Neural progenitor cell (in vitro differentiated cells): ENCODE measurements around the gene RREB1.
"Not testable (repeated sequence)": the region's sequence is repeated elsewhere in the genome, so short reads cannot be mapped to it uniquely, and the experiment has no call there.

Experiments used
- EZH2 ChIP-seq: fragments of 200-600 bp; sonication (generic); IDR thresholded peaks from 2 replicates; pipeline ENCODE4 v1.6.1; 2017; ENCODE audit warnings: antibody characterized with exemption, mild to moderate bottlenecking, moderate library complexity
- TF ChIP-seq, protein P1 (sequence below): fragments of 200-600 bp; sonication (generic); IDR thresholded peaks from 2 replicates; pipeline ENCODE4 v1.5.1; 2017; ENCODE audit warnings: antibody characterized with exemption, mild to moderate bottlenecking

DNA sequence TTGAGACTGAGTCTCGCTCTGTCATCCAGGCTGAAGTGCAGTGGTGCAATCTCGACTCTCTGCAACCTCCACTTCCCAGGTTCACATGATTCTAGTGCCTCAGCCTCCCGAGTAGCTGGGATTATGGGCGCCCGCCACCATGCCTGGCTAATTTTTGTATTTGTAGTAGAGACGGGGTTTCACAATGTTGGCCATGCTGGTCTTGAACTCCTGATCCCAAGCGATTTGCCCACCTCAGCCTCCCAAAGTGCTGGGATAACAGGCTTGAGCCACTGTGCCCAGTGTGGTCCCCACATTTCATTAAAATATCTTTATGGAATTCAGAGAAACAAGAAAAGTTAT lies 157.6 kb downstream of the RREB1 start:
- TF ChIP-seq, protein P1, sequence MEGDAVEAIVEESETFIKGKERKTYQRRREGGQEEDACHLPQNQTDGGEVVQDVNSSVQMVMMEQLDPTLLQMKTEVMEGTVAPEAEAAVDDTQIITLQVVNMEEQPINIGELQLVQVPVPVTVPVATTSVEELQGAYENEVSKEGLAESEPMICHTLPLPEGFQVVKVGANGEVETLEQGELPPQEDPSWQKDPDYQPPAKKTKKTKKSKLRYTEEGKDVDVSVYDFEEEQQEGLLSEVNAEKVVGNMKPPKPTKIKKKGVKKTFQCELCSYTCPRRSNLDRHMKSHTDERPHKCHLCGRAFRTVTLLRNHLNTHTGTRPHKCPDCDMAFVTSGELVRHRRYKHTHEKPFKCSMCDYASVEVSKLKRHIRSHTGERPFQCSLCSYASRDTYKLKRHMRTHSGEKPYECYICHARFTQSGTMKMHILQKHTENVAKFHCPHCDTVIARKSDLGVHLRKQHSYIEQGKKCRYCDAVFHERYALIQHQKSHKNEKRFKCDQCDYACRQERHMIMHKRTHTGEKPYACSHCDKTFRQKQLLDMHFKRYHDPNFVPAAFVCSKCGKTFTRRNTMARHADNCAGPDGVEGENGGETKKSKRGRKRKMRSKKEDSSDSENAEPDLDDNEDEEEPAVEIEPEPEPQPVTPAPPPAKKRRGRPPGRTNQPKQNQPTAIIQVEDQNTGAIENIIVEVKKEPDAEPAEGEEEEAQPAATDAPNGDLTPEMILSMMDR: not testable (repeated sequence)
- not testable (repeated sequence) for TF ChIP-seq EZH2
